ENCODE data around the gene PRELID3B.

Gene PRELID3B

DNA sequence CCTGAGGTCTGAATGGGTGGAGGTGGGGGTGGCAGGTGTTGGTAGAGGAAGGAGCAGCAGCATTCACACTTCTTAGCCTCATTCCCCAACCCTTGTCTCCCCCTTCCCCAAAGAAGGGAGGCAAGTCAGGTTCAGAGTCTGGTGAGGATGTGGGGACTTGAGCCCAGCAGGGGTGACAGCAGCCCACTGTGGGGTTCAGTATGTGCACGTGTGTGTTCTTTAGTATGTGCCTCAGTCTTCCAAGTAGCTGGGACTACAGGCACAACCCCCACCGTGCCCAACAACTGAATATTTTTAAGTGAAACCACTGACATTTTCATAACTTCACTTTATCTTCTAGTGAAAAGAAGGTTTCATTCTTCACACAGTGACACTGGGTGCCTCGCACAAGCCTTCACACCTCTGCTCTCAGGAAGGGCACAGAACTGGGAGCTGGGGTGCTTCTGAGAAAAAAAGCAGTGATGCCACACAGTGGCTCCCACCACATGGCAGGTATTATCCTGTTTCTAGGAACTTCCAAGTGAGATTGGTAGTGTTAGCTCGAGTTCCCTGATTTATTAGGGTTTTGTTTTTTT is 33.4 kb upstream of the PRELID3B start:
- no peaks in the 10 kb centered on the region for H4K20me1 ChIP-seq
- no peak overlapping the region for H3K9ac ChIP-seq
- no peak for TF ChIP-seq Cebpa-rat (IDR thresholded peaks at IDR 0.05)
- H3K4me2 ChIP-seq, result no peak overlapping the region
- H3K9me3 ChIP-seq, result no peaks in the 10 kb centered on the region
- no peak overlapping the region for H3K27ac ChIP-seq
- no peaks in the 10 kb centered on the region for H3K27me3 ChIP-seq
- peaks cover 15% of the 10 kb centered on the region for H3K4me1 ChIP-seq
- no peaks in the 10 kb centered on the region for H3K36me3 ChIP-seq
- no peak overlapping the region for H3K4me3 ChIP-seq

DNA sequence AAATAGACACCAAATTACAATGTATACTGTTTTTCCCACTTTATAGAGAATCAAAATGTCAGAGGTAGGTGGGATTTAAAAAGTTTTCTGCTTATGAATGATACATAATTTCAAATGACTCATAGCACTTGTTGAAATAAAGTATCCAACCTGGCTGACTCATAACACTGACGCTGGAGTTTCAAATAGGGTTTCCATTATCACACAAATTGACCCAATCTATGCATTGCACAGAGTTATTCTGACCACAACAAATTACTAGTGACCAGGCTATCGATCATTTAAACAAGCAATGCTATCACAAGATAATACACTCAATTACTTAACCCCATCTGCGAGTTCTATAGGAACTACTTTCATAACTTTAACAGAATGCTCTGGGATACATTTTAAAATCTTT is 31.9 kb upstream of the PRELID3B start:
- H3K27ac ChIP-seq, result no peak overlapping the region
- H3K9ac ChIP-seq, result no peak overlapping the region
- no peaks in the 10 kb centered on the region for H3K27me3 ChIP-seq
- H4K20me1 ChIP-seq, result no peaks in the 10 kb centered on the region
- no peak overlapping the region for H3K4me2 ChIP-seq
- H3K4me1 ChIP-seq, result peaks cover 12% of the 10 kb centered on the region
- no peaks in the 10 kb centered on the region for H3K9me3 ChIP-seq
- no peaks in the 10 kb centered on the region for H3K36me3 ChIP-seq
- no peak for TF ChIP-seq Cebpa-rat (IDR thresholded peaks at IDR 0.05)
- no peak overlapping the region for H3K4me3 ChIP-seq

- peak overlapping the region; percentile 58 for H3K4me2 ChIP-seq
- no peaks in the 10 kb centered on the region for H4K20me1 ChIP-seq
- H3K4me3 ChIP-seq, result no peak overlapping the region
- no peak for TF ChIP-seq Cebpa-rat (IDR thresholded peaks at IDR 0.05)
- no peak overlapping the region for H3K27ac ChIP-seq
- H3K27me3 ChIP-seq, result no peaks in the 10 kb centered on the region
- H3K9me3 ChIP-seq, result no peaks in the 10 kb centered on the region
- no peaks in the 10 kb centered on the region for H3K36me3 ChIP-seq
- H3K9ac ChIP-seq, result no peak overlapping the region
- peaks cover 10% of the 10 kb centered on the region for H3K4me1 ChIP-seq
Observed at GRCh38 chr20:59073582-59073981, 31.0 kb upstream of the PRELID3B start.

GRCh38 chr20:59071216-59071615 is 28.6 kb upstream of the PRELID3B start:
- no peak for TF ChIP-seq Cebpa-rat (IDR thresholded peaks at IDR 0.05)
- Histone ChIP-seq H3K36me3 (no peaks in the 10 kb centered on the region), H3K9ac (no peak overlapping the region), H3K9me3 (no peaks in the 10 kb centered on the region), H3K4me2 (no peak overlapping the region), H4K20me1 (no peaks in the 10 kb centered on the region), H3K27me3 (no peaks in the 10 kb centered on the region), H3K27ac (no peak overlapping the region), H3K4me1 (peaks cover 10% of the 10 kb centered on the region), H3K4me3 (no peak overlapping the region)

DNA sequence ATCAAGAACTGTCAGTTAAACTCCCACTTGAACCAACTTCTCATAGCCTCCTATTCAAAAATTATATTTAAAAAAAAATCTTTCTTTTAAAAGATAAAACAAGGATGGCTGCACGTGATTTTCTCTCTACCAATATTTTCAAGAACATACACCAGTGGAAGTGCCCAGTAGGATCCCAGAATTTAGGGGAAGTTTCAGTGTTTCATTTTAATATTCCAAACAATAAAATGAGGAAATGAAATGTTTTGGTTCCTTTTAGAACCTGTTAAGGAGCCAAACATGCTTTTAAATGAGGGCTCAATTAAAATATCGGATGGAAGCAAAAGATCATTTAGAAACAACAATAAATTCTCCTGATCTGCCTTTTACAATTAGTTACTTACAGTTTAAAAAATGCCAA is 26.4 kb upstream of the PRELID3B start:
- no peak overlapping the region for H3K27ac ChIP-seq
- H3K9ac ChIP-seq, result no peak overlapping the region
- H4K20me1 ChIP-seq, result no peaks in the 10 kb centered on the region
- TF ChIP-seq Cebpa-rat (IDR thresholded peaks at IDR 0.05), result no peak
- no peaks in the 10 kb centered on the region for H3K27me3 ChIP-seq
- peaks cover 10% of the 10 kb centered on the region for H3K4me1 ChIP-seq
- no peaks in the 10 kb centered on the region for H3K9me3 ChIP-seq
- H3K4me3 ChIP-seq, result no peak overlapping the region
- H3K4me2 ChIP-seq, result no peak overlapping the region
- no peaks in the 10 kb centered on the region for H3K36me3 ChIP-seq

DNA sequence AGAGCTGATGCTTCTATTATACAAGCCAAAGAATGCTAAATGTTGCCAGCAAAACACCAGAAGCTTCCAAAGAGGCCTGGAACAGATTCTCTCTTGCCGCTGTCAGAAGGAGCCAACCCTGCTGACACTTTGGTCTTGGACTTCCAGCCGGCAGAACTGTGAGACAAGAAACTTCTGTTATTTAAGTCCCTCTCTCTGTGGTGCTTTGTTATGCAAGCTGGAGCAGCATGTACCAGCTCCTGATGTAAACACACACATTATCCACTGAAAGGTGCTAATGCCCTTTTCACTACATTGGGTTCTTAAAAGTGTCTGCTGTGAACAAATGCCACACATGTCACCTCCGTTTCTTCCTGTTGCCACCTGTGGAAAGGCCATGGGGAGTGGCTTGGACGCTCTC is 25.9 kb upstream of the PRELID3B start:
- Histone ChIP-seq H3K36me3 (no peaks in the 10 kb centered on the region), H3K9me3 (no peaks in the 10 kb centered on the region), H3K4me2 (no peak overlapping the region)

DNA sequence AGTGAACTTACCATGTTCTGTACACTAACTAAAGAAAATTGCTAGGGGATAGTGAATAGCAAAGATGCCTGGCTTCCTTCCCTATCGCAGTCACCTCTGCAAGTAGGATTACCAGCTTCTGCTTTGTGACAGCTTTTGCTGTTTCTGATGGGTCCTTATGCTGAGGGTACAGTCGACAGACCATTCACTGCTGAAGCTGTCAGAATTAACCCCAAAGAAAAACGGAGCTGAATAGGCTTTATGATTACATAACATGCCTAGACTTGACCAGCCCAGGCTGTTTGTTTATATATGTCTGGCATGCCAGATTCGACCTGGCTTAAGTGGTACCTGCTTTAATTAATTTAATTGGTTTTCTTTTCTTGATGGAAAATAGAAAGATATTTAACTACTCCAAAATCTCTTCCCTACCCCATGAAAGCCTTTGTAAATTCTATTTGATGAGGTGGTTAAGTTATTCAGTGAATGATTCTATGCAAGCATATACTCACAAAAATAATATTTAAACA is 21.7 kb upstream of the PRELID3B start:
- no peak for TF ChIP-seq Cebpa-rat (IDR thresholded peaks at IDR 0.05)
- Histone ChIP-seq H4K20me1 (no peaks in the 10 kb centered on the region), H3K36me3 (no peaks in the 10 kb centered on the region), H3K27ac (no peak overlapping the region), H3K4me3 (no peak overlapping the region), H3K27me3 (no peaks in the 10 kb centered on the region), H3K9ac (no peak overlapping the region), H3K9me3 (no peaks in the 10 kb centered on the region), H3K4me1 (no peaks in the 10 kb centered on the region), H3K4me2 (no peak overlapping the region)

More for the DNA sequence above, 25.9 kb upstream of the PRELID3B start:
- H3K4me3 ChIP-seq, result no peak overlapping the region
- no peak overlapping the region for H3K9ac ChIP-seq
- no peaks in the 10 kb centered on the region for H3K27me3 ChIP-seq
- no peaks in the 10 kb centered on the region for H4K20me1 ChIP-seq
- H3K27ac ChIP-seq, result no peak overlapping the region
- H3K4me1 ChIP-seq, result peaks cover 10% of the 10 kb centered on the region
- no peak for TF ChIP-seq Cebpa-rat (IDR thresholded peaks at IDR 0.05)

GRCh38 chr20:59063358-59064213 is 21.0 kb upstream of the PRELID3B start:
- H3K4me2 ChIP-seq, result no peak overlapping the region
- H4K20me1 ChIP-seq, result no peaks in the 10 kb centered on the region
- H3K4me3 ChIP-seq, result no peak overlapping the region
- no peak overlapping the region for H3K27ac ChIP-seq
- H3K27me3 ChIP-seq, result no peaks in the 10 kb centered on the region
- H3K9ac ChIP-seq, result no peak overlapping the region
- TF ChIP-seq Cebpa-rat (IDR thresholded peaks at IDR 0.05), result no peak
- H3K36me3 ChIP-seq, result no peaks in the 10 kb centered on the region
- H3K9me3 ChIP-seq, result no peaks in the 10 kb centered on the region
- no peaks in the 10 kb centered on the region for H3K4me1 ChIP-seq

DNA sequence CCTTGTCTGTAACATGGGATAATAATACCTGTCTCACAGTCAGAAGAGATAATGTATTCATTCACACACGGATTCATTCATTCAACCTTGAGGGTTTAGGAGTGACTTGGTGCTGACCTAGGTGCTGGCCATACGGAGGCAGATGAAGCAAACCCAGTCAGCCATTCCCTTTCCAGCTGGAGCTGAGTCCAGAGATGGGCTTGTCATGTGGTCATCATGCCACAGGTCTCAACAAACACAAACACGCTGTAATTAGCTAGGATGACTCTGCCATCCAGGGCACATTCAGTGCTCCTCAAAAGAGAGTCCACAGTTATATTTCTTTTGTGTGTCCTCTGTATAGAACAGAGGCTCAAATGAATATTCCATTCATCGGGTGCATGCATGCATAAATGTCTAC is 19.5 kb upstream of the PRELID3B start:
- Histone ChIP-seq H3K27ac (no peak overlapping the region), H3K9ac (no peak overlapping the region), H3K4me3 (no peak overlapping the region), H4K20me1 (no peaks in the 10 kb centered on the region), H3K9me3 (0 out of 2 replicates have a peak, but pooled peaks cover 5% of the 10 kb centered on the region), H3K36me3 (no peaks in the 10 kb centered on the region), H3K4me1 (no peaks in the 10 kb centered on the region), H3K27me3 (no peaks in the 10 kb centered on the region), H3K4me2 (no peak overlapping the region)
- no peak for TF ChIP-seq Cebpa-rat (IDR thresholded peaks at IDR 0.05)

DNA sequence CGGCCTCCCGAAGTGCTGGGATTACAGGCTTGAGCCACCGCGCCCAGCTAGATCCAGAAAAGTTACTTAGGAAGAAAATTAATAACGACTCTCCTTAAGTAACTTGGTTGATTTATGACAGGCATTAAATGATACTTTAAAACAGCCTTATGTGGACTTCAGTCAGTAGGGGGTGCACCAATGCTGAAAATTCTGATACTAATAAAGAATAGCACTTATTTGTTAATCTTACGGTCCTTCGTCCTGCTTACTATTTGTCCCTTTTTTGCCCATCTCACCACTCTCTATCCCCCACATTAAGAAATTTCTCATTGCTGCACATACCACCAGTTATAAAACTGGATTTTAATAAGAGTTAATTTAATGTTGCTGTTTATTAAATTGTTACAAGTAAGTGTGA is 12.7 kb upstream of the PRELID3B start:
- H3K27me3 ChIP-seq, result no peaks in the 10 kb centered on the region
- H3K36me3 ChIP-seq, result no peaks in the 10 kb centered on the region
- no peak overlapping the region for H3K4me3 ChIP-seq
- H3K27ac ChIP-seq, result no peak overlapping the region
- H3K9ac ChIP-seq, result no peak overlapping the region
- no peaks in the 10 kb centered on the region for H3K4me1 ChIP-seq
- TF ChIP-seq Cebpa-rat (IDR thresholded peaks at IDR 0.05), result no peak
- H3K9me3 ChIP-seq, result 0 out of 2 replicates have a peak, but pooled peaks cover 5% of the 10 kb centered on the region
- no peaks in the 10 kb centered on the region for H4K20me1 ChIP-seq
- no peak overlapping the region for H3K4me2 ChIP-seq
